ENCODE data around the gene MMP8.

Gene MMP8

GRCh38 chr11:102664001-102664752 lies 60.6 kb downstream of the MMP8 start:
- H3K4me1 ChIP-seq (ENCODE audit: control insufficient read depth, insufficient read depth, low read length), result no peaks in the 10 kb centered on the region
- no peak overlapping the region for H3K4me3 ChIP-seq (ENCODE audit: insufficient read depth, low read depth, low read length)
- no peak overlapping the region for H3K27ac ChIP-seq (ENCODE audit: insufficient read depth, low read depth, low read length, poor library complexity, severe bottlenecking)
- no peaks in the 10 kb centered on the region for H3K36me3 ChIP-seq (ENCODE audit: control insufficient read depth, insufficient read depth, low read length)
- 83 to 85% methylated on average over 12 to 13 of the region's 13 CpGs for WGBS, 2 experiments
- no peaks in the 10 kb centered on the region for H3K9me3 ChIP-seq (ENCODE audit: control insufficient read depth, low read length)
- H3K27me3 ChIP-seq (ENCODE audit: control insufficient read depth, insufficient read depth, low read length, poor library complexity, severe bottlenecking), result no peaks in the 10 kb centered on the region

GRCh38 chr11:102662607-102663006 lies 62.1 kb downstream of the MMP8 start:
- H3K27ac ChIP-seq (ENCODE audit: insufficient read depth, low read depth, low read length, poor library complexity, severe bottlenecking), result no peak overlapping the region
- no peaks in the 10 kb centered on the region for H3K27me3 ChIP-seq (ENCODE audit: control insufficient read depth, insufficient read depth, low read length, poor library complexity, severe bottlenecking)
- no peaks in the 10 kb centered on the region for H3K4me1 ChIP-seq (ENCODE audit: control insufficient read depth, insufficient read depth, low read length)
- H3K4me3 ChIP-seq (ENCODE audit: insufficient read depth, low read depth, low read length), result no peak overlapping the region
- H3K36me3 ChIP-seq (ENCODE audit: control insufficient read depth, insufficient read depth, low read length), result no peaks in the 10 kb centered on the region
- H3K9me3 ChIP-seq (ENCODE audit: control insufficient read depth, low read length), result no peaks in the 10 kb centered on the region

All from ectodermal cell (in vitro differentiated cells).